Measurements from ENCODE around the gene LMAN2.

GRCh38 chr5:177290816-177291596 is 60.5 kb downstream of the LMAN2 start:
- TF ChIP-seq POLR2A (IDR thresholded peaks at IDR 0.05; ENCODE audit: low read depth, low read length) = no peak
- no peak for TF ChIP-seq POLR2AphosphoS5 (IDR thresholded peaks at IDR 0.05; ENCODE audit: low read depth, low read length)
